Gastrocnemius medialis (tissue), 4 donors: ENCODE measurements around the gene ACTR3.

Source experiments
- POLR2A ChIP-seq, 2 donors: fragments of 450-650 bp; IDR thresholded peaks; one replicate each; pipeline ENCODE4 v1.6.1; 2017; ENCODE audit warnings: antibody characterized with exemption in 2 of 2, mild to moderate bottlenecking in 2 of 2, moderate library complexity in 2 of 2
- TF ChIP-seq, protein P1 (sequence below), 5 experiments: fragments of 450-650 bp in 3 of 5; fragments of 200-600 bp in 2 of 5; sonication (generic) in 2 of 5; IDR thresholded peaks in 4 of 5; conservative IDR thresholded peaks in 1 of 5; 1 replicate in 4 of 5; 2 replicates in 1 of 5; pipeline ENCODE4 v1.5.1; 2016 to 2019; ENCODE audit warnings: antibody characterized with exemption in 5 of 5, mild to moderate bottlenecking in 3 of 5, moderate library complexity in 3 of 5

GRCh38 chr2:113899166-113899565 lies 9.3 kb downstream of the ACTR3 start:
- no peak for TF ChIP-seq POLR2A (IDR thresholded peaks at IDR 0.05)
- TF ChIP-seq, protein P1, sequence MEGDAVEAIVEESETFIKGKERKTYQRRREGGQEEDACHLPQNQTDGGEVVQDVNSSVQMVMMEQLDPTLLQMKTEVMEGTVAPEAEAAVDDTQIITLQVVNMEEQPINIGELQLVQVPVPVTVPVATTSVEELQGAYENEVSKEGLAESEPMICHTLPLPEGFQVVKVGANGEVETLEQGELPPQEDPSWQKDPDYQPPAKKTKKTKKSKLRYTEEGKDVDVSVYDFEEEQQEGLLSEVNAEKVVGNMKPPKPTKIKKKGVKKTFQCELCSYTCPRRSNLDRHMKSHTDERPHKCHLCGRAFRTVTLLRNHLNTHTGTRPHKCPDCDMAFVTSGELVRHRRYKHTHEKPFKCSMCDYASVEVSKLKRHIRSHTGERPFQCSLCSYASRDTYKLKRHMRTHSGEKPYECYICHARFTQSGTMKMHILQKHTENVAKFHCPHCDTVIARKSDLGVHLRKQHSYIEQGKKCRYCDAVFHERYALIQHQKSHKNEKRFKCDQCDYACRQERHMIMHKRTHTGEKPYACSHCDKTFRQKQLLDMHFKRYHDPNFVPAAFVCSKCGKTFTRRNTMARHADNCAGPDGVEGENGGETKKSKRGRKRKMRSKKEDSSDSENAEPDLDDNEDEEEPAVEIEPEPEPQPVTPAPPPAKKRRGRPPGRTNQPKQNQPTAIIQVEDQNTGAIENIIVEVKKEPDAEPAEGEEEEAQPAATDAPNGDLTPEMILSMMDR (IDR thresholded peaks at IDR 0.05 in 4 of 5, conservative IDR thresholded peaks at IDR 0.05 in 1 of 5): no peak
